HepG2 (cell line): ENCODE results near the gene RYR2. TPM values are rescaled to one million over a fixed set of nuclear protein-coding genes. Genes with fewer than 3 reads are reported as not detected.

Experiments used
- ATAC-seq: fragments of 200-7000 bp; cut with Tn5 transposase; 3 replicates; pipeline ENCODE4 v1.9.1; 2020; ENCODE audit warnings: mild to moderate bottlenecking, moderate library complexity
- BruUV-seq: library from RNA; stranded (reverse); fragments of 400-500 nt; replicated peaks from 2 replicates; lab custom pipeline; 2021; lab: Mats Ljungman, UMichigan
- CTCF ChIA-PET: fragments of 300-600 bp; formaldehyde crosslinking; extraction: SDS; loops from one replicate; lab custom pipeline; 2021; ENCODE audit warnings: low total read pairs, inconsistent platforms, low intra/inter-chr PET ratio; lab: Yijun Ruan, JAX
- POLR2A ChIA-PET: fragments of 350-600 bp; sonication (Branson Sonifier 250); formaldehyde crosslinking; loops from one replicate; lab custom pipeline; 2020; ENCODE audit warnings: antibody characterized with exemption, inconsistent platforms; lab: Yijun Ruan, JAX
- DNase-seq: peaks from one replicate; pipeline ENCODE4 v3.0.0-alpha.2; 2015; ENCODE audit warnings: low spot score
- FAIRE-seq: peaks from 3 replicates; lab custom pipeline; 2011; peaks lifted over from hg19 to GRCh38; lab: Jason Lieb, UNC
- H2AFZ ChIP-seq: one replicate; pipeline ENCODE4 v1.6.1; 2011; ENCODE audit warnings: low read length, inconsistent platforms
- H3K27ac ChIP-seq: fragments of 300-600 bp; 3 replicates; pipeline ENCODE4 v1.8.0; 2011; ENCODE audit warnings: mixed run types, mild to moderate bottlenecking, mixed read lengths, low read length, inconsistent platforms; ENCODE audit not compliant: insufficient read depth; ENCODE audit errors: extremely low read length
- H3K27me3 ChIP-seq, 2 experiments: fragments of 200-600 bp in 1 of 2; 2 replicates in 1 of 2; 3 replicates in 1 of 2; pipeline versions ENCODE4 v1.6.0 to v1.8.0; 2011; ENCODE audit warnings: low read length in 2 of 2, mild to moderate bottlenecking in 2 of 2, moderate library complexity in 2 of 2, inconsistent platforms in 1 of 2; ENCODE audit not compliant: insufficient read depth in 2 of 2, control insufficient read depth in 1 of 2
- H3K36me3 ChIP-seq, 2 experiments: fragments of 200-600 bp in 1 of 2; replicated peaks in 1 of 2; 2 replicates in 1 of 2; 3 replicates in 1 of 2; pipeline versions ENCODE4 v1.5.1 to v1.8.0; 2011; ENCODE audit warnings: low read length in 2 of 2, inconsistent platforms in 1 of 2; ENCODE audit not compliant: insufficient read depth in 2 of 2, control insufficient read depth in 1 of 2
- H3K4me1 ChIP-seq: 2 replicates; pipeline ENCODE4 v1.5.1; 2012; ENCODE audit warnings: low read length, inconsistent platforms; ENCODE audit not compliant: insufficient read depth
- H3K4me2 ChIP-seq: 2 replicates; pipeline ENCODE4 v1.6.0; 2011; ENCODE audit warnings: low read depth, low read length, inconsistent platforms
- H3K4me3 ChIP-seq, 3 experiments: fragments of 200-600 bp in 1 of 3; sonication (generic), shearing (Covaris generic) in 1 of 3; replicated peaks in 1 of 3; 2 replicates each; pipeline ENCODE4 v1.5.1; 2011 to 2016; ENCODE audit warnings: low read length in 3 of 3, inconsistent platforms in 2 of 3, low read depth in 2 of 3, mild to moderate bottlenecking in 2 of 3, control low read depth in 1 of 3, mixed read lengths in 1 of 3; ENCODE audit not compliant: insufficient read depth in 1 of 3
- H3K79me2 ChIP-seq: one replicate; pipeline ENCODE4 v1.6.1; 2011; ENCODE audit warnings: low read length, inconsistent platforms; ENCODE audit not compliant: insufficient read depth
- H3K9ac ChIP-seq: 2 replicates; pipeline ENCODE4 v1.6.0; 2011; ENCODE audit warnings: mild to moderate bottlenecking, low read depth, low read length, inconsistent platforms; ENCODE audit not compliant: insufficient read depth
- H3K9me3 ChIP-seq: 2 replicates; pipeline ENCODE4 v1.5.1; 2012; ENCODE audit warnings: mild to moderate bottlenecking, low read length
- H4K20me1 ChIP-seq: 2 replicates; pipeline ENCODE4 v1.6.0; 2011; ENCODE audit warnings: inconsistent platforms, mild to moderate bottlenecking, low read length, moderate library complexity; ENCODE audit not compliant: insufficient read depth
- ATF1 ChIP-seq: IDR thresholded peaks from 2 replicates; pipeline ENCODE4 v1.6.1; 2016; ENCODE audit warnings: mild to moderate bottlenecking, control low read depth
- FOXM1 ChIP-seq: sonication (generic); formaldehyde crosslinking; IDR thresholded peaks from 2 replicates; pipeline ENCODE4 v1.5.0; 2020; ENCODE audit warnings: missing genetic modification reagents
- GABPA ChIP-seq, 2 experiments: IDR thresholded peaks; 2 replicates each; pipeline ENCODE4 v1.6.1; 2011 to 2016; ENCODE audit warnings: low read depth in 2 of 2, low read length in 1 of 2, missing biosample characterization in 1 of 2, missing genetic modification characterization in 1 of 2
- in situ Hi-C: cut with HindIII; loops from 2 replicates; pipeline ENCODE4 v1.10.0; 2017; ENCODE audit warnings: low pct_unique_long_range_greater_than_20kb; ENCODE audit not compliant: extremely low pct_ligation_motif_present
- intact Hi-C: fragments of 100-400 bp; cut with micrococcal nuclease; formaldehyde crosslinking; loops from one replicate; pipeline ENCODE4 v1.10.0; 2022; ENCODE audit not compliant: unreplicated experiment
- microRNA-seq: library from miRNA; unstranded; fragments of <30 nt; microRNA quantifications from one replicate; pipeline ENCODE4, GENCODE V29; 2020
- polyA plus RNA-seq, 8 experiments: library from polyadenylated mRNA; depleted of rRNA in 3 of 8; stranded (reverse) in 7 of 8; unstranded in 1 of 8; fragments of >200 nt; fragmentation: Illumina TruSeq in 4 of 8; extraction: Trizol in 4 of 8; gene quantifications; 2 replicates each; pipeline versions ENCODE4 v1.2.1 to v1.2.3, GENCODE V29; 2011 to 2016; ENCODE audit warnings: low read depth in 4 of 8, missing spikeins in 1 of 8, mixed read lengths in 1 of 8; ENCODE audit not compliant: insufficient read depth in 1 of 8
- small RNA-seq, 3 experiments: library from RNA; depleted of rRNA; stranded (forward); fragments of <200 nt; gene quantifications; one replicate each; pipeline ENCODE3, GENCODE V24; 2012; ENCODE audit warnings: low read depth in 2 of 3, low replicate concordance in 1 of 3; ENCODE audit not compliant: insufficient read length in 3 of 3, insufficient read depth in 2 of 3
- total RNA-seq, 5 experiments: library from RNA; depleted of rRNA; stranded (reverse); fragments of >200 nt; fragmentation: Illumina TruSeq; extraction: Trizol; gene quantifications; 2 replicates each; pipeline ENCODE4 v1.2.3, GENCODE V29; 2016; ENCODE audit warnings: low read depth in 1 of 5

RYR2 gene
- total and polyA plus RNA-seq, 2 of the 13 experiments (the other 11 are each of a cell fraction or from before 2014, with no cell fraction given): not detected

DNA sequence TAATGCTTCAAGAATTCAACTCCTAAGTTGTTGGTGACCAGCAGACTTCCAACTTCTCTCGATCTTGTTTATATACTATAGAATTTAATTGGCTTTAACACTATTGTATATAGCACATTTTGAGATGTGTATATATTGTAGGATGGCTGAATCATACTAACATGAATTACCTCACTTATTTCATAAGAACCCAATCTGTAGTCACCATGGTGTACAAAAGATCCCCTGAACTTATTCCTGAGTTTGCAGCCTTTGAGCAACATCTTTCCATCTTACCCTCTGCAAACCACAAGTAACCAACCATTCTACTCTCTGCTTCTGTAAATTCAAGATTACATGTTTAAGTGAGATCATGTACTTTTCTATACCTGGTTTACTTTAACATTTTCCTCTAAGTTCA is 836.4 kb downstream of the RYR2 start (continued):
- TF ChIP-seq ATF1 (CRISPR knock-in tag): no peak

- Histone ChIP-seq H3K79me2 (no peaks in the 10 kb centered on the region), H3K4me2 (no peak overlapping the region), H3K9me3 (peaks cover 21% of the 10 kb centered on the region; the same call in 1 of the 2 replicates), H3K36me3 (no peaks in the 10 kb centered on the region), H3K4me3 (no peak overlapping the region), H2AFZ (no peak overlapping the region), H3K4me1 (no peaks in the 10 kb centered on the region), H4K20me1 (no peaks in the 10 kb centered on the region), H3K27ac (no peak overlapping the region), H3K9ac (no peak overlapping the region), H3K27me3 (no peaks in the 10 kb centered on the region)
- DNase-seq (no peak), ATAC-seq (no peak), FAIRE-seq (no peak)
- POLR2A ChIA-PET: no interaction called here
- CTCF ChIA-PET: no interaction called here
- BruUV-seq: no TSS peak
- TF ChIP-seq FOXM1 (no peak), GABPA (IDR thresholded peaks at IDR 0.05; ENCODE audit: low read depth, low read length) (no peak), GABPA (CRISPR knock-in tag; IDR thresholded peaks at IDR 0.05; ENCODE audit: low read depth) (no peak)
- in situ Hi-C loops: no loop called here
- intact Hi-C loops: no loop called here
Observed at GRCh38 chr1:237879195-237879594, 837.2 kb downstream of the RYR2 start.

Small RNA genes within 50 kb of the gene (microRNA-seq; reads per million reads assigned to microRNA genes)
- gene MIR4428: not detected

Small RNA genes within 50 kb of the gene (small RNA-seq; reads per million reads assigned to genes)
- gene MIR4428 (0 reads per million in 3 experiments), gene RF00402 (0 reads per million in 3 experiments)

Other genes starting within 250 kb of the RYR2 start
- gene MTR, start 246.9 kb upstream of the RYR2 start, total RNA-seq (2016; rRNA removed; fragmentation: Illumina TruSeq; extraction: Trizol): 36.1 and 51.6 TPM in 2 replicates
- gene MTR, start 246.9 kb upstream of the RYR2 start, polyA plus RNA-seq (2011; rRNA removed): 14.4 and 16.3 TPM in 2 replicates
- gene MT1HL1, start 37.7 kb upstream of the RYR2 start, total RNA-seq (2016; rRNA removed; fragmentation: Illumina TruSeq; extraction: Trizol): not detected in 2 replicates
- gene MT1HL1, start 37.7 kb upstream of the RYR2 start, polyA plus RNA-seq (2011; rRNA removed): not detected in 2 replicates